ENCODE data around the gene SLC8A3.

The SLC8A3 gene

DNA sequence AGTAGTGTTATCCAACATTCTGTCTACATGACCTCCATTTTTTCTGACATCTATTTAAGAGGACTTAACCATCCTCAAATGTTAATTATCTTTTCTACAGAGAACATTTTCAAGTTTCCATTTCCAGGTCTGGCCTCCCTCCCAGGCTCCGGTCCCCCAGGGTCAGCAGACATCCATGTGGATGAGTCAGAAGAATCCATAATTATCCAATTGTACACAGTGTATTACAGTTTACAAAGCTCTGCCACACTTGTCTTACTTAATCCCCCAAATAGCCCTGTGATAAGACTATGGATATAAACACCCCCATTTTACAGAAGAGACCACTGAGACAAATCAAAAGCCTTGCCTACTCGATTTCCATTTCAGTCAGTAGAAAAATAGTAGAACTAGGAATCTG lies 65.0 kb downstream of the SLC8A3 start:
- no peak overlapping the region for H3K4me3 ChIP-seq (ENCODE audit: low read depth, low read length)

DNA sequence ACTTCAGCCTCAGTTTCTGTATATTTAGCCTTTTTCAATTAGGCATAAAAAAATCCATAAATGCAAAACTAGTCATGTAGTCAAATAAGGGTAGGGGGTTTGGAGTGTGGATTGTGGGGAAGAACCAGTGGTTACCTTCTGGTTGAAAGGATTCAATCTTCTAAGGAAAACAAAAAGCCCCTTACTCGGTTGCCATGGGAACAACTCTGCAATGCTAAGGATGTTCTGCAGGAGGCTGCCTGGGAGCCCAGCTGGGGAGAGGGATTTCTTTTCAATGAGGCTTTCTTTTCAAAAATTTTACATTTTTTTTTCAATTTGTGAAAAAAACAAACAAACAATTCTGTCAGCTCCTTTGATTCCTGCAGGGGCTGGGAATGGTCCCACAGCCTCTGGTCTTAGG lies 67.2 kb downstream of the SLC8A3 start:
- H3K4me3 ChIP-seq (ENCODE audit: low read depth, low read length): no peak overlapping the region

DNA sequence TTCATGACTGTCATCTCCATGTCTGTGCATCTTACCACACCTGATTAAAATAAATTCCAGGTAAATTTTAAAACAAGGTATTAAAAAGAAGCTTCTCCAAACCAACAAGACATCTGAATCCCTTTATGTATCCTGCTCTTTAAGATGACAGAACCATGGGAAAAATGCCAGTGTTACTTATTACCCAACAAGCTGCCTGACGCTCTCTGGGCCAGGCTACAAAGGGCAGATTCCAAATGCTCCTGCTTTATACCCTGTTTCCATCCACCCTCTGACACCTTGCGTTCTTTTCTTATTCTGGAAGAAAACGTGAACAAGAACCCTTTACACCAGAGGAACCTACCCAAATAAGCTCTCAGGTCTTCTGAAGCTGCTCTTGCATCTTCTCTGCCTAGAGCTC lies 70.7 kb downstream of the SLC8A3 start:
- no peak overlapping the region for H3K4me3 ChIP-seq (ENCODE audit: low read depth, low read length)

DNA sequence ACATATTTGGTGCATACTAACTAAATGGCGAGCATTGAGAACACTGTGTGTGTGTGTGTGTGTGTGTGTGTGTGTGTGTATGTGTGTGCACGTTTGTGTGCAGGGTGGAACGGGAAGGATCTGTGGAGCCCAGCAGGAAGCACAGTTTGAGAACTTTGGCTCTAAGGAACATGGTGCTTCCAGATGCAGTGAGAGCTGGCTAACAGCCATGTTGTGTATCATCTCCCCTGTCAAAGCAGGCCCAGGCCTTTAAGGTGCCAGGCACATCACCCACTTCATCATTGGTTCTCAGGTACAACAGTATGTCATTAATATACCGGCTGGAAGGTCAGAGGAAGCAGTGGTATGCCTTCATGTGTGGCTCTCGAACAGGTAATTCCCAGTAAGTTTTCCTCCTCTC lies 72.5 kb downstream of the SLC8A3 start:
- H3K4me3 ChIP-seq (ENCODE audit: low read depth, low read length): no peak overlapping the region

DNA sequence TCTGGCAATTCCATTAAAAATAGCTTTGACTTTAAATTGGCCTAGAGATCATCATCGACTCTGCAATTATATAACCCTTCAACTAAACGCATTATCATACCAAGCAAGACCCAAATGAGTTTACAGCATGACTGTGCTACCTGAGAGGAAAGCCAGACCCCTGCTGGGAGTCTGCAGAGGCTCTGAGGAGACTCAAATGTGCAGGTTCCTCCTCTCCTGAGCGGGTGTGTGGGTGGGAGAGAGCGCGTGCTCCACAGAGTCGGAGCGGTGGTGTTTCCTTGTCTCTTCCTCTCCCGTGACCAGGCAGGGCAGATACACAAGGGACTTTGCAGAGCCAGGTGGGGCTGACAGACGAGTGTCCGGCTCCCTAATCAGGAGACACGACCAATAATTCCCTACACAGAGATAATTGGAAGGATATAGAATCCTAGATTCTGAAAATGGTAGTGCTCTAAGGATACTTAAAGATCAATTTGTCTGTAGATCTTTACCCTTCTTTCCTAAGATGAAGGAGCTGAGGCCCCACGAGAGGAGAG lies 74.1 kb downstream of the SLC8A3 start:
- no peak overlapping the region for H3K4me3 ChIP-seq (ENCODE audit: low read depth, low read length)

DNA sequence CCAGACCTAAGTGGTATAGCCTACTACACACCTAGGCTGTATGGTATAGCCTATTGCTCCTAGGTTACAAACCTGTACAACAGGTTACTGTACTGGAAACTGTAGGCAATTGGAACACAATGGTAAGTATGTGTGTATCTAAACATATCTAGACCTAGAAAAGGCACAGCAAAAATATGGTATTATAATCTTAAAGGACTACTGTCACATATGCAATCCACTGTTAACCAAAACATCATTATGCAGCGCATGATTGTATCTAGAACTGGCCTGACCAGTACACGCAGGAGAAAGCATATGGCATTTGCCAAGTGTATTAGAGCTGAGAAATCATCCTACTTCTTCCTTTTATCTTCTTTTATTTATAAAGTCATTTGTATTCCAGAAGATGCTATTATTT lies 75.5 kb downstream of the SLC8A3 start:
- H3K4me3 ChIP-seq (ENCODE audit: low read depth, low read length): no peak overlapping the region

DNA sequence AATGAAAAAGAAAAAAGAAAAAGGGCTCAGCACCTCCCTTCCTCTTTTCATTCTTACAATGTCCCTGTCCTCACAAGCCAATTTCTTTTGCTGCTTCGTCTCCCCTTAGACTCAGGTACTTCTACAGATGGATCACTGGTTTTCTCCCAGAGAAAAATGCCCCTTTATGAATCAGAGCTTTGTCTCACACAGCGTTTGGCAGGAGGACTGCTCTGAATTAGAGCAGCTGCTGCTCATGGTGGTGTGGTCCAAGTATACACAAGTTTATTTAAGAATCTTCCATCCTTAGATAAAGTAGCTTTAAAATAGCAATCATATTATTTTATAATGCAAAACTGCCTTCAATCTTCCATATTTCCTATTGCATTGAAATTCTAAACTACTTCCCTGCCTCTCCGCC lies 80.3 kb downstream of the SLC8A3 start:
- H3K4me3 ChIP-seq (ENCODE audit: low read depth, low read length): no peak overlapping the region

DNA sequence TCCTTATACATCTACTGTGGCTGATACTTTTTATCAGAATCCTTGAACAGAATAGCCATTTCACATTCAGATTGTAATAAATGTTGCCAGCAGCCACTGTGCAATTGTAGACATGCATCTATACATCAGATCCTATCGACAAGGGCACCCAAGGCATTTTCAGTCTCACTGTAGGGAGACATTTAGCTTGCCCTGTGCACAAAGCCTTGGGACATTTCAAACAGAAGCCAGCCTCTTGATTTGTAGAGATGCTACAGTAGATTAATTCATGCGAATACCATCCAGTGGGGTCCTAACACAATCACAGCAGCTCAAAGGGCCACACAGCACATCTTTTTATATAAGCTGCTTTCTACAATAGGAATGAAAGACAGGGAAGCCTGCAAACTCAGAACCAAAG lies 81.4 kb downstream of the SLC8A3 start:
- H3K4me3 ChIP-seq (ENCODE audit: low read depth, low read length): no peak overlapping the region

DNA sequence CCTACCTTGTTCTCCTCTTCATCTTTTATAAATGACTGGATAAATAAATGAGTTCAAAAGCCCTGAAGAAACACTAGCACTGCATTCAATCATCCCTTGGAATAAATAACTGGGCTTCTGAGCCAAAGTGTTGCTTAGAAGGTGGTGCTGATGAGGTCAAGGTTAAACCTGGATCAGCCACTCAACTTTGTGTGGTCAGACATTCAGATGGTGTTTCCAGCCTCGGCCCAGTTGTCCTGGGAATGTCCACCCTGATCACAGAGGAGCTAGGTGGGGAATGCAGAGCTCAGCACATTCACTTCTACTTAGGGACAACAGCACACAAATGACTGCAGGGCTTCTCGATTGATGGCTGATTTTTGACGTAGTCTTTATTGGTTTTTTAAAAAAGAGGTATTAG lies 88.7 kb downstream of the SLC8A3 start:
- no peak overlapping the region for H3K4me3 ChIP-seq (ENCODE audit: low read depth, low read length)

DNA sequence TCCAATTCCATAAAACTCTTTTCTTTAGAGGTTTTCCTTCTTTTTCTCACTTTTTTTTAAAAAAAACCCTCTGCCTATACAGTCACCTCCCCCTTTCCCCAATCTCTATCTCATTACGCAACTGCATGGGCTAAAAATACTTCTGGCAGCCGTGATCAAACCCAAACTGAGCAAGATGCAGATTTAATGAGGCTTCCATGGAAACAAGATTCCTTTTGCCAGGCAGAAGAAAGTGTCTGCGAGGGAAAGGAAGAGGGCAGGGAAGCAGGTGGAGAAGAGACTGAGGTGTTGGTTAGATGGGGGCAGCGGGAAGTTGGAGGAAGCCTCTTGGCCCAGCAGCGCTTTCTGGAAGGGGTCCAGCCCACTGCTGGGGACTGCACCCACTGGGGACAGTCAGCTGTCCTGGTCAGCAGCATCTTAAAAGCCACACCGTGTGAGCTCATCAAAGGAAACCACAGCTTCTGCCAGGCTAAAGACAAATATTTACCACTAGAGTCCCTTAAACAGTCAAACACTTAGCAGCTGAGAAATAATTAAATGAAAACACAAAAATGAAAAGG lies 90.4 kb downstream of the SLC8A3 start:
- no peak overlapping the region for H3K4me3 ChIP-seq (ENCODE audit: low read depth, low read length)

DNA sequence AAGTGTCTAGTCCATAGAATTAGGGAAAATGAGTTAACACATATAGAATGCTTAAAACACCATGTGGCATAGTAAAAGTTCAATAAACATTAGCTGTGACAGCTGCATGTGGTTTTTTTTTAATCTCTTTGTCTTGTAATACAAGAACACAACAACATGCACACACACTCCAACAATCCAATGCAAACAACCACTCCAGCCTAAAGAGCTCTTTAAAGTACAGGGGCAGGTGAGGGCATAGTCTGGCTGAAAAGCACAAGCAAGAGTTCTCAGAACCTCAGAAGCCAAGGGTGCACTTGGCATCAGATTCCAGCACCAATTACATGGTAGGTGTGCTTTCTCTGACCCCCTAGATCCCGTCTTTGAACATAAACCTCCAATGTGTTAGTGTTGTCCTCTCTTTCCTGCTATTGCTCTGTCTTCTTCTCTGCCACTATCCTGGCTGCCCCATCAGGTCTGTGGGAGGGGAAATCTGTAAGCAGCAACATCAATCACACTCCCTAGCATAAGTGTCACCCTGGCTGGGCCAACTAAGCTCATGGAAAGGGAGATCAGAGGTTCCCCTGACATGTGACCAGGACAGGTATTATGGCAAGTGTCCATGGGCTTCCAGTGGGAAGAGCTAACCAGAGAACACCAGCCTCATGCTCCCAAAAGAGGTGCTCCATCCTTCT lies 91.0 kb downstream of the SLC8A3 start:
- no peak overlapping the region for H3K4me3 ChIP-seq (ENCODE audit: low read depth, low read length)

DNA sequence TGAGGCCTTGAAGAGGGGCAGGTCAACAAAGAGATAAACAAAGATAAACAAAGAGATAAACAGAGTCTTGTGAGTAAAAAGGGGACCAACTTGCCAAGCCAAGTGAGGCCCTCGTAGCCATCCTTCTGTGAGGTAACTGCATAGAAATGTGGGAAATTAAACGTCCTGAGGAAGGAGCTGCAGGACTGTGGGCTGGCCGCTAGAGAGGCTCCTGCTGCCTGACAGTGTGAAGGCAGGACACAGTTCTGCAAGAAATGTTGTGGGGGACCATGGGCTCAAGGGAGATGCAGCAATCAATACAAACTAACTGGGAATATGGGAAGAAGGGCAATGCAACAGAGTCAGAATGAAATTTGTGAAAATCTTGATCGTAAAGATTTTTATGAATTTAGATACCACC lies 91.9 kb downstream of the SLC8A3 start:
- no peak overlapping the region for H3K4me3 ChIP-seq (ENCODE audit: low read depth, low read length)

DNA sequence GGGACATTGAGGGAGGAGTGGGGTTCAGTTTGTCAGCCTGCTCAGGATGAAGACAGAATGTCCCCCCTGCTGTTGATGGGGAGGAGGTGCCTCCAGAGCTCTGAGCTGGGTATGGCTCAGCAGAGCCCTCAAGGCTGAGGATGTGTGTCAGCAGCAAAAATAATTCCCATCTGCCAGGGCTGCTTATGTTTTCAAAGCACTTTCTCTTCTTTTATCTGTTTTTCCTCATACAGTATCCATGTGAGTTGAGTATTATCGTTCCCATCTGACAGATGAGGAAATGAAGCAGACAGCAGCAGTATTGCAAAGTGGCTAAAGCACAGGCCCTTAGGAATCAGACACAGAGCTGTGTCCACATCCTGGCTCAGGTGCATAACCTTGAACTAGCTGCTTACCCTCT lies 94.1 kb downstream of the SLC8A3 start:
- H3K4me3 ChIP-seq (ENCODE audit: low read depth, low read length): no peak overlapping the region

DNA sequence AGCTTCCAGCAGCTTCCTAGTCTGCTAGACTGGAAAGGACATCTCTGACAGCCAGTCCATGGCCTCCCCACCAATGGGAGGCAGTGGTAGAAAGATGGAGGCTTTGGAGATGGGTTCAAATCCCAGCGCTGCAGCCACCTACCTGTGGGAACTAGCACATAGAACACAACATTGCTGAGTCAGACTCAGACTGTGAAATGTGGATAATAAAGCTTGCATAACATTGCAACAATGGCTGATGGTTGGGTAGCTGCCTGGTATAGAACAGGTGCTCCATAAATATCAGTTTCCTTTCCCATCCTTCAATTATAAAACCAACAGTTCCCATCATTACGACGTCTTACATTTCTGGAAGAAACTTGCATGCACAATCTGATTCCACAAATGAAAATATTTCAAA lies 94.6 kb downstream of the SLC8A3 start:
- H3K4me3 ChIP-seq (ENCODE audit: low read depth, low read length): no peak overlapping the region

DNA sequence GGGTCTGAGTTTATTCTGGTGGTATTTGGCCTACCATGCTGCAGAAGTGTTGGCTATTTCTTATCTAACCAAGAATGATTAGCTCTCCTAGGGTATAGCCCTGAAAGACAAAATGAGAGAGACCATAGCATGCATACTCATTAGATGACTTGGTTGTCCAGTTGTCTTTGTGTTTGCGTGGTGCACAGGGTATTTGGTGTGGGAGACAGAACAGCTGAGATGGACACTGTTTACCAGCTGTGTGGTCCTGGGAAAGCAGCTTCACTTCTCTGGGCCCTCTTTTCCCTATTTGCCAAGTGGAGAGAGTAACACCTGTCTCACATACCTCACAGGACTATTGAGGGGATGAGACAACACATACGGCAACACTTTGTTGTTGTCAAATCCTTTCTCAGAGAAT lies 95.6 kb downstream of the SLC8A3 start:
- H3K4me3 ChIP-seq (ENCODE audit: low read depth, low read length): no peak overlapping the region

DNA sequence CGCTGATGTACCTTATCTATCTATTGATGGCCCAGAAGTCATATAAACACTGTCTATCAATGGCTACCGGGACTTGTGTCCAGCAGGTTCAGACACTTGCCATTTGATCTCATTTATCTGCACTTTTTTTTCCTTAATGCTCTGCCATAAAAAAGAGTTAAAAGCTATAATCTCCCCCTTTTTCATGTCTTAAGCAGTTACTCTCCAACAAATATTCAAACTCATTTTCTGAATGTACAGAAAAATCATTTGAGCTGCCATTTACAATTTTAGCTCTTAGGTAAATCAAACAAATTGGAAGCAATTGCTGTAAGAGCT lies 101.4 kb downstream of the SLC8A3 start:
- no peak overlapping the region for H3K4me3 ChIP-seq (ENCODE audit: low read depth, low read length)

DNA sequence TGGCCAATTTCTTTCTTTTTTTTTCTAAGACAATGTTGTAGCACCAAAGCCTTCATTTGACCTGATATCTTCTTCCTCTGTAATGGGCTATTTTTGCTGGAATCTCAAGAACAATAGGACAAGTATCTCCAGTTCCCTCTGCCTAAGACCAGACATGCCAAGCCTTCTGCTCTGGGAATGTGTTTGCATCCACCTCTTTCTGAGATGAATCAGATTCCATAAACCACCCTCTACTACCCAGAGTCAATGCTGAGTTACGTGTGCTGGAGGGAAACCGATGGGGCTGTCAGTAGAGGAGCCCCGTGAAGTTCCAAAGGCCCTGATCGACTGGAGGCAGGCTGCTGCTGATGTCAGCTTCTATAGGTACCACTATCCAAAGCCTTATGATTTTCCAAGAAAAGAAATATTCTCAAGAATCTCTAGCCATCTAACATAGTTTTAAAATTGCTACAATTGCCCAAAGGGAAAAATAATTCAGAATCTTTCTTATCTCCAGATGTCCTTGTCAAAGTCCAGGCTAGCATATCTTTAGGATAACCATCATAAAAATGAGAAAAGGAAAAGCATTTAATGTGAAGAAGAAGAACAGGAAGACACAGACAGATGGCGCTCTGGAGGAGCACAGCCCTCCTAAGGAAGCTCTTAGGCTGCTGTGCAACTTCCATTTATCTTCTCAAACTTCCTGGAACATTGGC lies 101.9 kb downstream of the SLC8A3 start:
- H3K4me3 ChIP-seq (ENCODE audit: low read depth, low read length): no peak overlapping the region

DNA sequence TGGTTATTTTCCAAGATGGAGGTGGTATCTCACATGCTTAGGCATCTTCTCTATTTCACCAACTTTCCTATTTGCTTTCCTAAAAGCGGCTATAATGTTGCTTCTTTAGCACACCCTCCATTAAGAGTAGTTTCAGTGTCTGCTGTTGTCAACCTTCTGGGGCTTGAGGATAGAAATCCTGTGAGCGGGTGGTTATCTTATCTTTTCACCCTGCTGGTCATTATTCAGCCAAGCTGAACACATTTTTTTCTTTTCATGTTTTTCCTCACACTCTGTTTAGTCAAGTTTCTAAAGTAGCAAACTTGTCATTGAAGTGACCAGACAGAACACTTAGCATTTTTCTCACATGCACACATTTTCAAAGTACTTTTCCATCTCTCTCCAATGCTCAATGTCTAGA lies 104.5 kb downstream of the SLC8A3 start:
- H3K4me3 ChIP-seq (ENCODE audit: low read depth, low read length): no peak overlapping the region

DNA sequence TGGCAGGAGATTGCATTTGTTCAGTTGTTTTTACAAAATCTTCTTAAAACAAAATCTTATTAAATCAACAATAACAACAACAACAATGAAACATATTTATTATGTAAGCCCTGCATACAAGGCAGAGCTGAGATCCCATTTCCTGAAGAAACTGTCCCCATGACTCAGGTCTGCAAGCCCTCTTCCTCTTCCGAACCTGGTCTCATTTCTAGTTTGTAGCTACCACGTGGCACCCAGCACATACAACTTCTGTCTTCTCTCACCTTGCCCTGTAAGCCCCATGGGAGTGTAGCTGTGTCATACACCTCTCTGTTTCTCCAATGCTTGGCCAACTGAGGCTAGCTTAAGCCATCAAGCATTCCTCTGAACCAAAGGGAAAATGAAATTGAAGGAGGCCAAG lies 106.4 kb downstream of the SLC8A3 start:
- H3K4me3 ChIP-seq (ENCODE audit: low read depth, low read length): no peak overlapping the region

DNA sequence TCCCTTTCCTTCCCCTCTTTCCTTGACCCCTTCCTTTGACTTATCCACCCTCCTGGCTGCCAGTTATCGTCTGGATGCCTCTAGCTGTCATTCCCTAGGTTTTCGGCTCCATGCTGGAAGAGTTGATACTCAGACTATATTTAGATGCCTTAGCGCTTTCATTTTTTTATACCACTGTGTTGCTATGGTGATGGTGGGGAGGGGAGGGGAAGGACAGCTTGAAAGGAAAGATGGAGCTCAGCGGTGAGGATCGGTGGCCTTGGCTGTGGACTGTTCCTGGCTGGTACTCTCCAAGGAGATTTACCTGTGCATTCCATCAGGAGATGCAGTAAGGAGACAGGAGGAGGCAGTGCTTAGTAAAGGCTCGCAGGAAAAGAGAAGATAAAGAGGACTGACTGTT lies 108.7 kb downstream of the SLC8A3 start:
- H3K4me3 ChIP-seq (ENCODE audit: low read depth, low read length): no peak overlapping the region

DNA sequence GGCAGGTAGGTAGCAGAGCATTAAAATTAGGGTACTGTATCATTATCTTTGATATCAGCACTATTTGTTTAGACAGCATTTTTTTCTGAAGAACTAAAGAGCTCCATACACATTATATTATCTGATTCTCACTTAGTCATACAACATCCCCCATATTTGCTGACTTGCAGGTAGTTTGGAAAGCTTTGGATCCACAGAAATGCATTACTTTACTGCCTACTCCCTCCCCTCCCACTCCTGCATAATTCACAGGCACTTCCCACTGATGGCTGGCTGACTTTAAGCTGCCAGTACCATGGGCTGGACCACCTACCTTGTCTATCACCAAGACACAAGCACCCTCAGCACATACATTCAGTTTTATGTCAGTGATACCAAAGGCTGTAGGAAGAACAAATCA lies 110.4 kb downstream of the SLC8A3 start:
- H3K4me3 ChIP-seq (ENCODE audit: low read depth, low read length): no peak overlapping the region

DNA sequence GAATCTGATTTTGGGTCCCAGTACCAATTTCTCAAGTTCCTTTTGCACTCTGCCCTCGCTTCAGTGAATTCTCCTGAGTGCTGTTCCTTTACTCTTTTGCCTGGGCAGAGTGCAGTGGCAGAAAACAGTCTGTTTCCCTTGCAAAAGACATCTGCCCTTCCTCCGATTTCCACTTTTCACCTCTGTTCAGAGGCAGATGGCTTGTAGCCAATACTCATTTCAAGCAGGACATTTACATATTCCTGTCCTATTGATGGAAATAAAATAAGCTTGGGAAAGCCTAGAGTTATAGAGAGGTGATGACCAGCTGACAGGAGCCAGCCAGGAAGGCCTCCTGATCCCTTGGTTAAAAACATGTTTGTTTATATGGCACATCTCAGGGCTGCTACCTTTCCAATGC lies 111.0 kb downstream of the SLC8A3 start:
- no peak overlapping the region for H3K4me3 ChIP-seq (ENCODE audit: low read depth, low read length)

DNA sequence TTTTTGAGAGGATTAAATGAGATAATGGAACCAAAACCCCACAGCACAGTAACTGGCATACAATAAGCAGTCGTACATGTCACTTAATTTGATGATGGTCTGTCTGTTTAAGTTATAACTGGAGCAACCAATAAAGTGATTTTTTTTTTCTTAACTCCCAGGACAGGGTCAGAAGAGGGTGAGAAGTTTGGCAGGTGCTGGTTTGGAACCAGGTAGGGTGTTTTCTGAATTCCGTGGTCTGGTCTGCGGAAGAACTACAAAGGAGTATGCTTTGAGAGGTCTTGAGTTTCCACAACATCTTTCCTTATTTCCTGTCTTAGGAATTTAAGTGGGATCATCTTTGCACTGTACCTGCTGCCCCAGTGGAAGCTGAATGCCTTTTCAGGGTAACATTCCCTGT lies 111.7 kb downstream of the SLC8A3 start:
- no peak overlapping the region for H3K4me3 ChIP-seq (ENCODE audit: low read depth, low read length)
